IPS-20b (cell line): Measurements from ENCODE around the gene NUPR2.
"Not testable (repeated sequence)": the region's sequence is repeated elsewhere in the genome, so short reads cannot be mapped to it uniquely, and the experiment has no call there.

Source experiments
- H3K27ac ChIP-seq: one replicate; pipeline ENCODE4 v1.5.1; 2013; ENCODE audit warnings: low read length
- H3K27me3 ChIP-seq: 2 replicates; pipeline ENCODE4 v1.6.1; 2013; ENCODE audit warnings: mild to moderate bottlenecking, low read length, inconsistent platforms; ENCODE audit not compliant: insufficient read depth
- H3K36me3 ChIP-seq: 2 replicates; pipeline ENCODE4 v1.6.1; 2013; ENCODE audit warnings: low read depth, mild to moderate bottlenecking, inconsistent platforms, low read length, moderate library complexity; ENCODE audit not compliant: insufficient read depth
- H3K4me1 ChIP-seq: 2 replicates; pipeline ENCODE4 v1.6.1; 2013; ENCODE audit warnings: mild to moderate bottlenecking, control low read depth, inconsistent platforms, low read length, moderate library complexity; ENCODE audit not compliant: insufficient read depth
- H3K4me3 ChIP-seq: 2 replicates; pipeline ENCODE4 v1.5.1; 2013; ENCODE audit warnings: mild to moderate bottlenecking, low read length, inconsistent platforms
- H3K9ac ChIP-seq: 2 replicates; pipeline ENCODE4 v1.6.1; 2013; ENCODE audit warnings: low read depth, mild to moderate bottlenecking, inconsistent platforms, low read length, moderate library complexity
- H3K9me3 ChIP-seq: 2 replicates; pipeline ENCODE4 v1.6.1; 2013; ENCODE audit warnings: mild to moderate bottlenecking, low read depth, low read length, inconsistent platforms; ENCODE audit not compliant: insufficient read depth

NUPR2 gene, protein sequence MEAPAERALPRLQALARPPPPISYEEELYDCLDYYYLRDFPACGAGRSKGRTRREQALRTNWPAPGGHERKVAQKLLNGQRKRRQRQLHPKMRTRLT

DNA sequence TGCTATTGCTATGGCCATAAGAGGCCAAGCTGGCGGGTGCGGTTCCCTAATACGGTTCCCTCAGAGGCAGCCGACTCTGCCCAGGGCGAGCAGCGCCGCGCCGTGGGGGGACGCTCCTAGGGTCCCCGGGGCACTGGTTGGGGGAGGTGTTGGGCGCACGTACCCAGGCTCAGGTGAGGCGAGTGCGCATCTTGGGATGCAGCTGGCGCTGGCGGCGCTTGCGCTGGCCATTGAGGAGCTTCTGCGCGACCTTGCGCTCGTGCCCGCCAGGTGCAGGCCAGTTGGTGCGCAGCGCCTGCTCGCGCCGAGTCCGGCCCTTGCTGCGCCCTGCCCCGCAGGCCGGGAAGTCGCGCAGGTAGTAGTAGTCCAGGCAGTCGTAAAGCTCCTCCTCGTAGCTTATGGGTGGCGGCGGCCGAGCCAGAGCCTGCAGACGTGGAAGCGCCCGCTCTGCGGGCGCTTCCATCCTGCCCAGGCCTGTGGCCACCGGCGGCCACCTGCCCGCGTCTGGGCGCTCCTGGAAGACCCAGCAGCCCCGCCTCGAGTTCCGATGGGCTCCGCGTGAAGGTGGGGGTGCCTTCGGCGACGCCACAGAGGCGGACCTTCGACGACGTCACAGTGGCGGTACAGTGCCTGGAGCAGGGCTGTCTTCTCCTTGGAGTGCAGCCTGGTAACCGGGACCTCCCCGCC is at the start of gene NUPR2:
NUPR2 (minus strand) TSS at position 566 of the 687 bp plus-strand sequence; CDS start at position 463, 103 bp downstream.
- H3K27ac ChIP-seq, result no peak within 1 kb of the TSS
- H3K9ac ChIP-seq, result no peak within 1 kb of the TSS
- H3K27me3 ChIP-seq, result no peaks in the 10 kb centered on the region
- H3K36me3 ChIP-seq, result no peaks in the 10 kb centered on the region
- no peak within 1 kb of the TSS for H3K4me3 ChIP-seq
- peaks cover 79% of the 10 kb centered on the region for H3K9me3 ChIP-seq
- H3K4me1 ChIP-seq, result no peaks in the 10 kb centered on the region

DNA sequence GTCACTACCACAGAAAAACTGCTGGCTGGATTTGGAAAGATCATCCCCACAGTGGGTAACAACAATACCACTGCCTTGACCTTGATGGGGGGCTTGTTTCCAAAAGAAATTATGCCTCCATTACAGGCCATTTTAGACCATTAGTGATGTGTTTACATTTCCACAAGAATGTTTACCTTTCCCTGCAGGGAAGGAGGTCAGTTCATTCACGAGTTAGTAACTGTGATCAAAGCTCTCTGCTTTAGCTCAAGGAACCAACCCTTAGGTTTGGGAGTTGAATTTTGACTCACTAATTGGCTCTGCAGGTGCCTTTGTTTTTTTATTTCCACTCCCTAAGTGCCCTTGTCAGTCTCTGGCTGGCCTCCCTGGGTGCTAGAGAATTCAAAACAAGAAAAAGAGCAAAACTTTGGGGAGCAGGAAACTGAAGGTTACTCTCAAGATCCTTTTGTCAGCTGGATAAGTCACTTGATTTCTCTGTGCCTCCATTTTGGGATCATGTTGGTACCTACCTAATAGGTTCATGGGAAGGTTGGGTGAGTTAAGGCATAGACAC is 41.1 kb upstream of the NUPR2 start:
- Histone ChIP-seq H3K27ac (no peak overlapping the region), H3K27me3 (no peaks in the 10 kb centered on the region), H3K4me3 (no peak overlapping the region), H3K4me1 (no peaks in the 10 kb centered on the region), H3K9ac (no peak overlapping the region), H3K9me3 (peaks cover 93% of the 10 kb centered on the region), H3K36me3 (no peaks in the 10 kb centered on the region)

DNA sequence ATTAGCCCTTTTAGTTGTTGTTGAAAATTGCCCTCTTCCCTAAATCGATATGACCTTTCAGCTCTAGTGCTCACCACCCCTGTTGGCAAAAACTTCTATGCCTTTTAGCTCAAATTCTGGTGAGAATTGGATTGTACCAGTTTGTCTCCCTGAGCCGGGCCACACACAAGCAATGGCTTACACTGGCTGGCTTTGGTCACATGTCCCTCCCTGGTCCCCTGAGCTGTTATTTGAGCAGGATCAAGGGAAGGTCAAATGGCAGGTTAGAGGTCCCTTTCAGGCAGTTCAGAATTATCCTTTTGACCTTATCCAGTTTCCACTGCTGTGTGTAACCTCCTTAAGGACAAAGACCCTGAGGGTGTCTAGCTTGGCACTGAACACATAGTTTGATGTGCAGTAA is 14.8 kb upstream of the NUPR2 start:
- H3K36me3 ChIP-seq, H3K27me3 ChIP-seq: not testable (repeated sequence)

DNA sequence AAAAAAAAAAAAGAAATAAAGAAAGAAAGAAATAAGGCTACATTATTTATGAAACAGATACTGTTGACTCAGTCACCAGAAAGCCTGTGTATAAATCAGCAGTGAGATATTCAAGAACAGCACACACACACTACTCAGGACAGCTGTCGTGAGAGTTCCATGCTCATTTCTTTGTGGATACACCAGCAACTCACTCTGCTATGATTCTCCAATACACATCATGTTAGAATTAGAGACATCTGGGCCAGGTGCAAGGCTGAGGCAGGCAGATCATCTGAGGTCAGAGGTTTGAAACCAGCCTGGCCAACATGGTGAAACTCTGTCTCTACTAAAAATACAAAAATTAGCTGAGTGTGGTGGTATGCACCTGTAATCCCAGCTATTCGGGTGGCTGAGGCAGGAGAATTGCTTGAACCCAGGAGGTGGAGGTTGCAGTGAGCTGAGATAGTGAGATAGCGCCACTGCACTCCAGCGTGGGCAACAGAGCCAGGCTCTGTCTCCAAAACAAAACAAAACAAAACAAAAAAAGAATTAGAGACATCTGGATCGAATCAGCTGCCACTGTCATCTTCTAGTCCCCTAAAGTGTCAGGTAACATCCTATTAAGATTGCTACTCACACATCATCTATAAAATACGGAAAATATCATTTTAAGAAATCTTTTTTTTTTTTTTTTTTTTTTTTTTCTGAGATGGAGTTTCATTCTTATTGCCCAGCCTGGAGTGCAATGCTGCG is 11.2 kb upstream of the NUPR2 start:
- Histone ChIP-seq H3K27ac (no peak overlapping the region), H3K27me3 (no peaks in the 10 kb centered on the region), H3K4me3 (no peak overlapping the region)

More for the DNA sequence above, 14.8 kb upstream of the NUPR2 start:
- H3K4me3 ChIP-seq, H3K27ac ChIP-seq, H3K9ac ChIP-seq, H3K4me1 ChIP-seq: not testable (repeated sequence)
- H3K9me3 ChIP-seq, result peaks cover 87% of the 10 kb centered on the region

DNA sequence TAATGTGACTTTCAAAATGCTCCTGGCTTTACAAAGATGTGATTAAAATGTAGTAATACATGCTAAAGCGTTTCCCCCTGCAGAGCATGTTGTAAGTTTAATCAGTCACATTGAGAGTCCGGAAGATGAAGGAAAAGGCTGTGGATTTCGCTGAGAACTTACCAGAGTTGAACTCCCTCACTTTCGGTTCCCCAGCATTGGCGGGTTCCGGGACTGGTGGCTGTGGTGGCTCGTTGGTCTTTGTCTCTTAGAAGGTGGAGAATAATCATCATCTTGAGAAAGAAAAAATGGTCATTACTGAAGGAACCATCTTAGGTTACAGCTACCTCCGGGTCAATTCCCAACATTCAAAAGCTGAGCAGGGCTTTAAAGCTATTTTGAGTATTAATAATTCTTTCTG is 9.6 kb upstream of the NUPR2 start:
- H3K4me1 ChIP-seq, result no peaks in the 10 kb centered on the region
- H3K27me3 ChIP-seq, result no peaks in the 10 kb centered on the region
- H3K4me3 ChIP-seq, result no peak overlapping the region
- peaks cover 90% of the 10 kb centered on the region for H3K9me3 ChIP-seq
- H3K36me3 ChIP-seq, result no peaks in the 10 kb centered on the region
- no peak overlapping the region for H3K27ac ChIP-seq
- H3K9ac ChIP-seq, result no peak overlapping the region

More for the DNA sequence above, 11.2 kb upstream of the NUPR2 start:
- no peaks in the 10 kb centered on the region for H3K4me1 ChIP-seq
- no peak overlapping the region for H3K9ac ChIP-seq
- H3K9me3 ChIP-seq, result peaks cover 87% of the 10 kb centered on the region
- no peaks in the 10 kb centered on the region for H3K36me3 ChIP-seq

DNA sequence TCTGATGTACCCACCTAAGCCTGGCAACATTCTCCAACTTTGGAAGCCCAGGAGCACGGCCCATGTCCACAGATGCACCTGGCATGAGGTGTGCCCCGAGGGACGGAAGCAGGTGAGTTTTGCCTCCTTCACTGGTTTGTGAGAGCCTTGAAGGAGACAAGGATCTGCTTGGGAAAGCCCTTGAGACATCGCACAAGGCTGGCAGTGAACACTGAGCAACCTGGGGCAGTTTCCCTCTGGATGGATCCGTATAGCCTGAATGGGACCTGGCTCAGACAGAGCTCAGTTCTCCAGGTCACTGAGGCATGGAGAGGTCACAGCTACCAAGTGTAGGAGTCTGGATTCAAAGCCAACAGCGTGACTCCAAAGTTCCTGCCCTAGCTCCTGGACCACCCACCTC is 8.8 kb upstream of the NUPR2 start:
- Histone ChIP-seq H3K9ac (no peak overlapping the region), H3K4me3 (no peak overlapping the region), H3K9me3 (peaks cover 89% of the 10 kb centered on the region)

DNA sequence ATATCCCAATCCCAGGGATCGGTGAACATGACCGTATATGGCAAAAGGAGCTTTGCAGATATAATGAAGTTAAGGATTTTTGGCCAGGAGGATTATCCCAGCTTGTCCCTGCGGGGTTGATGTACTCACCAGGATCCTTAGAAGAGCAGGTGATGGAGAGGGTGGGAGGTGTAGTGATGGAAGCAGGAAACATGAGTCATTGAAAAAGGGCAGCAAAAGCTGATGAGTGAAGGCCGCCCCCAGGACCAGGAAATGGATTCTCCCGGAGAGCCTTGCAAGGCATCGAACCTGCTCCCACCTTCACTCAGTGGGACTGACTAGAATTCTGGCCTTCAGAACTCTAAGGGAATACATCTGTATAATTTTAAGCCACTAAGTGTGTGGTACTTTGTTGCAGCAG is 5.2 kb upstream of the NUPR2 start:
- H3K27ac ChIP-seq, result no peak overlapping the region
- no peaks in the 10 kb centered on the region for H3K27me3 ChIP-seq
- H3K9me3 ChIP-seq, result peaks cover 91% of the 10 kb centered on the region
- no peak overlapping the region for H3K4me3 ChIP-seq
- no peaks in the 10 kb centered on the region for H3K4me1 ChIP-seq
- H3K9ac ChIP-seq, result no peak overlapping the region
- no peaks in the 10 kb centered on the region for H3K36me3 ChIP-seq

More for the DNA sequence above, 8.8 kb upstream of the NUPR2 start:
- no peaks in the 10 kb centered on the region for H3K27me3 ChIP-seq
- no peaks in the 10 kb centered on the region for H3K4me1 ChIP-seq
- no peak overlapping the region for H3K27ac ChIP-seq
- no peaks in the 10 kb centered on the region for H3K36me3 ChIP-seq

DNA sequence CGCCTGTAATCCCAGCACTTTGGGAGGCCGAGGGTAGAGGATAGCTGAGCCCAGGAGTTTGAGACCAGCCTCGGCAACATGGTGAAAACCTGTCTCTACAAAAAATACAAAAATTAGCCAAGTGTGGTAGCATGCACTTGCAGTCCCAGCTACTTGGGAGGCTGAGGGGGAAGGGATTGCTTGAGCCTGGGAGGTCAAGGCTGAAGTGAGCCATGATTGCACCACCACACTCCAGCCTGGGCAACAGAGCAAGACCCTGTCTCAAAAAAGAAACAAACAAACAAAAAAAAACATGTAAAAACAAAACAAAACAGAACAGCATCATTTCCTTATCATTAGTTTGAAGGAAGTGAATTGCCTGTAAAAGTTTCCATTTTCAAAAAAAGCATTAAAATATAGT is 4.0 kb downstream of the NUPR2 start:
- H3K9me3 ChIP-seq, result peaks cover 76% of the 10 kb centered on the region
- not testable (repeated sequence) for H3K4me3 ChIP-seq, H3K27ac ChIP-seq, H3K36me3 ChIP-seq, H3K4me1 ChIP-seq, H3K9ac ChIP-seq, H3K27me3 ChIP-seq

DNA sequence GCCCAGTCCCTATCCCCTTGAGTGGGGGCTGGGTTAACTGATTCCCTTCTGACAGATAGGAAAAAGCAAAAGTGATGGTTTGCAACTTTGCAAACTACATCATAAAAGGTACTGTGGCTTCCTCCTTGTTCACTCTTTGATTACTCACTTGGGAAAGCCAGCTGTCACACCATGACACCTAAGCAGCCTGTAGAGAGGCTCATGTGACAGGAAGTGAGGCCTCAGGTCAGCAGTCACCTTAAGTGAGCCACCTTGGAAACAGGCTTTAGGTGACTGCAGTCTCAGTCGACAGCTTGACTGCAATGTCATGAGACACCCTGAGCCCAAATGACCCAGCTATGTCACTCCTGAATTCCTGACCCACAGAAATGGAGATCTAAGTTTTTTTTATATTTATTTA is 5.6 kb downstream of the NUPR2 start:
- Histone ChIP-seq H3K4me1 (no peaks in the 10 kb centered on the region), H3K27ac (no peak overlapping the region), H3K9ac (no peak overlapping the region), H3K4me3 (no peak overlapping the region), H3K9me3 (peaks cover 73% of the 10 kb centered on the region), H3K36me3 (no peaks in the 10 kb centered on the region), H3K27me3 (no peaks in the 10 kb centered on the region)

DNA sequence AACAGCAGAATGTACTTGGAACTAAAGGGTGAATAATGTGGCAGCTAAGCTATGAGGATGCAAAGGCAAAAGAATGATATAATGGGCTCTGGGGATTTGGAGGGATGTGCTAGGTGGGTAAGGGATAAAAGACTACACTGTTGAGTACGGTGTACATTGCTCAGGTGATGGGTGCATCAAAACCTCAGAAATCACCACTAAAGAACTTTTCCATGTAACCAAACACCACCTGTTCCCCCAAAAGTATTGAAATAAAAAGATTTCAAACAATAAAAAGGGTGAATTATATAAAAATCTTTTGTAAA is 8.3 kb downstream of the NUPR2 start:
- Histone ChIP-seq H3K36me3 (peaks cover 11% of the 10 kb centered on the region), H3K4me3 (no peak overlapping the region), H3K27ac (no peak overlapping the region), H3K9me3 (peaks cover 62% of the 10 kb centered on the region), H3K4me1 (no peaks in the 10 kb centered on the region), H3K27me3 (no peaks in the 10 kb centered on the region), H3K9ac (no peak overlapping the region)

DNA sequence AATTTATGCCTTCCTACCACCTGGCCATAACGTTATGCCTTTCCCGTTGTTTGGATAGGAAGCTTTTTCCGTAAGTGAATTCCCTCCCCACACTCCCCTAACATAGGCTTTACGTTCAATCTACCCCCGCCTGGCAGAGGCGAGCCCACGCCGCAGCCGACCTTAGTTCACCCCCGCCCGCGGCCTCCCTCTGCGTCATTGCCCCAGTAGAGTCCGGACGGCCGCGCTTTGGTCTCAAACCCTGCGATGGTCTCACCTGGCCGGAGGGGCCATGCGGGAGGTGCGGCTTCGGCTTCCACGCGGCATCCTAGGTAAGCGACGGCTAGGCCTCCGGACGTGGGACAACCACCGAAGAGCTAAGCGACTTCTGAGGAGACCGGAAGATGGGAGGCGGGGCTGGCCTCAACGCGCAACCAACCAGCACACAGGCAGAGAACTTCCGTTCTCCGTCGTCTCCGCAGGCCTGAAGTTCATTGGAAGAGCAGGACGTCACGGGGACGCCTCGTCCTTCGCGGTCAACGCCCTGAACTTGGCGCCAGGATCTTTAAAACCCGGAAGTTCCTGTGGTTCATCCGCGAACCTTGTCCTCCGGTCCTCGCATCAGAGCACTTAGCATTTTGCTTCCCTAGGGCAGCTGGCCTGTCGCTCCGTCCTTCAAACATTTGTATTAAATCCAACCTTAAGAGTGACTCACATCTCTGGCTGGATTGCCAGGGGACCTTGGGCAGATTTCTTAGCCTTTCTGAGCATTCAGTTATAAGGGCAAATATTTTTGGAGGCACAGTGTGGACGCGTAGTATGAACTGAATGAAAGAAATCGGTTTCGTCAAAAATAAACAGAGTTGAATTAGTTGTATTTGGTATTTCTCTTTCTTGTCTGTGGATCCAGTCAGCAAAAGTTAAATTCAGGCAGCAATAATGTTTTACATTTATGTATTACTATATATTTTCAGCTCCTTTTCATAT is 9.8 kb downstream of the NUPR2 start, which contains the start of gene CHCHD2:
CHCHD2 (minus strand) TSS at position 369 of the 966 bp plus-strand sequence; CDS start at position 306, 63 bp downstream.
- Histone ChIP-seq H3K9ac (peak within 1 kb of the TSS; percentile 88; the same call in 1 of the 2 replicates), H3K4me3 (peak within 1 kb of the TSS; percentile 85), H3K9me3 (peaks cover 54% of the 10 kb centered on the region), H3K4me1 (no peaks in the 10 kb centered on the region), H3K27me3 (no peaks in the 10 kb centered on the region), H3K27ac (no peak within 1 kb of the TSS), H3K36me3 (peaks cover 23% of the 10 kb centered on the region)
